ENCODE measurements around the gene ZNF512B.
"Not testable (repeated sequence)": the region's sequence is repeated elsewhere in the genome, so short reads cannot be mapped to it uniquely, and the experiment has no call there.

The ZNF512B gene

GRCh38 chr20:63940071-63940471, 29.7 kb downstream of the ZNF512B start:
- no peak overlapping the region for H3K4me3 Mint-ChIP-seq
- ATAC-seq (no peak), DNase-seq (ENCODE audit: low spot score in 2 of 2) (no peak)
- H3K9me3 Mint-ChIP-seq, result no peaks in the 10 kb centered on the region
- H3K36me3 Mint-ChIP-seq, result peaks cover 78% of the 10 kb centered on the region
- peaks cover 18% of the 10 kb centered on the region for H3K4me1 Mint-ChIP-seq
- no peak overlapping the region for H3K27ac Mint-ChIP-seq

- ATAC-seq, result peak; percentile 38
These were observed 30.4 kb downstream of the ZNF512B start for GRCh38 chr20:63939061-63939935.

GRCh38 chr20:63937596-63937995, 32.1 kb downstream of the ZNF512B start:
- no peak overlapping the region for H3K4me3 Mint-ChIP-seq
- H3K4me1 Mint-ChIP-seq, result peaks cover 22% of the 10 kb centered on the region
- no peaks in the 10 kb centered on the region for H3K9me3 Mint-ChIP-seq
- DNase-seq (ENCODE audit: low spot score in 2 of 2) (no peak), ATAC-seq (no peak)
- peak overlapping the region; percentile 64 for H3K27ac Mint-ChIP-seq
- peaks cover 77% of the 10 kb centered on the region for H3K36me3 Mint-ChIP-seq

More at GRCh38 chr20:63939061-63939935, 30.4 kb downstream of the ZNF512B start:
- Mint-ChIP-seq H3K4me3 (no peak overlapping the region), H3K9me3 (no peaks in the 10 kb centered on the region), H3K4me1 (peaks cover 22% of the 10 kb centered on the region), H3K36me3 (peaks cover 80% of the 10 kb centered on the region), H3K27ac (no peak overlapping the region)
- DNase-seq (ENCODE audit: low spot score in 2 of 2), result no peak

GRCh38 chr20:63935447-63935846, 34.3 kb downstream of the ZNF512B start:
- H3K4me3 Mint-ChIP-seq, result no peak overlapping the region
- ATAC-seq, result no peak
- DNase-seq (ENCODE audit: low spot score in 2 of 2), result no peak
- peaks cover 7% of the 10 kb centered on the region for H3K4me1 Mint-ChIP-seq
- peak overlapping the region; percentile 37 for H3K27ac Mint-ChIP-seq
- no peaks in the 10 kb centered on the region for H3K9me3 Mint-ChIP-seq
- peaks cover 79% of the 10 kb centered on the region for H3K36me3 Mint-ChIP-seq

GRCh38 chr20:63934271-63935068, 35.3 kb downstream of the ZNF512B start:
- DNase-seq (ENCODE audit: low spot score in 2 of 2), result no peak
- no peaks in the 10 kb centered on the region for H3K9me3 Mint-ChIP-seq
- peaks cover 7% of the 10 kb centered on the region for H3K4me1 Mint-ChIP-seq
- H3K36me3 Mint-ChIP-seq, result peaks cover 83% of the 10 kb centered on the region
- H3K27ac Mint-ChIP-seq, result peak overlapping the region; percentile 37
- H3K4me3 Mint-ChIP-seq, result no peak overlapping the region
- ATAC-seq, result no peak

- ATAC-seq (no peak), DNase-seq (ENCODE audit: low spot score in 2 of 2) (no peak)
- Mint-ChIP-seq H3K4me3 (no peak overlapping the region), H3K36me3 (peaks cover 91% of the 10 kb centered on the region), H3K27ac (no peak overlapping the region), H3K4me1 (peaks cover 7% of the 10 kb centered on the region), H3K9me3 (no peaks in the 10 kb centered on the region)
These were observed 36.1 kb downstream of the ZNF512B start for GRCh38 chr20:63933646-63934045.

- DNase-seq (ENCODE audit: low spot score in 2 of 2) (no peak), ATAC-seq (no peak)
- H3K4me1 Mint-ChIP-seq, result peaks cover 7% of the 10 kb centered on the region
- no peak overlapping the region for H3K27ac Mint-ChIP-seq
- no peak overlapping the region for H3K4me3 Mint-ChIP-seq
- no peaks in the 10 kb centered on the region for H3K9me3 Mint-ChIP-seq
- peaks cover 94% of the 10 kb centered on the region for H3K36me3 Mint-ChIP-seq
These were observed 37.0 kb downstream of the ZNF512B start for GRCh38 chr20:63932606-63933160.

- no peak overlapping the region for H3K27ac Mint-ChIP-seq
- ATAC-seq (no peak), DNase-seq (ENCODE audit: low spot score in 2 of 2) (no peak)
- H3K4me1 Mint-ChIP-seq, result peaks cover 7% of the 10 kb centered on the region
- no peaks in the 10 kb centered on the region for H3K9me3 Mint-ChIP-seq
- H3K4me3 Mint-ChIP-seq, result no peak overlapping the region
- H3K36me3 Mint-ChIP-seq, result peaks cover 94% of the 10 kb centered on the region
These were observed 38.0 kb downstream of the ZNF512B start for GRCh38 chr20:63931735-63932134.

- Mint-ChIP-seq H3K27ac (peak overlapping the region; percentile 72), H3K9me3 (no peaks in the 10 kb centered on the region), H3K36me3 (peaks cover 93% of the 10 kb centered on the region), H3K4me1 (peaks cover 12% of the 10 kb centered on the region), H3K4me3 (no peak overlapping the region)
- ATAC-seq, result no peak
- no peak for DNase-seq (ENCODE audit: low spot score in 2 of 2)
These were observed 38.7 kb downstream of the ZNF512B start for GRCh38 chr20:63930971-63931553.

- H3K9me3 Mint-ChIP-seq; ATAC-seq; H3K27ac Mint-ChIP-seq; H3K4me3 Mint-ChIP-seq; DNase-seq (ENCODE audit: low spot score in 2 of 2); H3K4me1 Mint-ChIP-seq: not testable (repeated sequence)
- H3K36me3 Mint-ChIP-seq, result peaks cover 87% of the 10 kb centered on the region
These were observed 40.3 kb downstream of the ZNF512B start for GRCh38 chr20:63929473-63929883.

- no peaks in the 10 kb centered on the region for H3K9me3 Mint-ChIP-seq
- peaks cover 85% of the 10 kb centered on the region for H3K36me3 Mint-ChIP-seq
- no peak overlapping the region for H3K27ac Mint-ChIP-seq
- no peak for DNase-seq (ENCODE audit: low spot score in 2 of 2)
- ATAC-seq, result no peak
- H3K4me1 Mint-ChIP-seq, result peaks cover 4% of the 10 kb centered on the region
- H3K4me3 Mint-ChIP-seq, result no peak overlapping the region
These were observed 40.7 kb downstream of the ZNF512B start for GRCh38 chr20:63929071-63929470.

- Mint-ChIP-seq H3K36me3 (peaks cover 81% of the 10 kb centered on the region), H3K4me1 (peaks cover 4% of the 10 kb centered on the region), H3K9me3 (no peaks in the 10 kb centered on the region), H3K4me3 (no peak overlapping the region), H3K27ac (no peak overlapping the region)
- ATAC-seq (no peak), DNase-seq (ENCODE audit: low spot score in 2 of 2) (no peak)
These were observed 43.4 kb downstream of the ZNF512B start for GRCh38 chr20:63926298-63926697.

- peaks cover 4% of the 10 kb centered on the region for H3K4me1 Mint-ChIP-seq
- ATAC-seq (no peak), DNase-seq (ENCODE audit: low spot score in 2 of 2) (no peak)
- no peaks in the 10 kb centered on the region for H3K9me3 Mint-ChIP-seq
- H3K36me3 Mint-ChIP-seq, result peaks cover 71% of the 10 kb centered on the region
- H3K27ac Mint-ChIP-seq, result no peak overlapping the region
- H3K4me3 Mint-ChIP-seq, result no peak overlapping the region
These were observed 45.5 kb downstream of the ZNF512B start for GRCh38 chr20:63924241-63924640.

- ATAC-seq (no peak), DNase-seq (ENCODE audit: low spot score in 2 of 2) (no peak)
- H3K36me3 Mint-ChIP-seq, result peaks cover 71% of the 10 kb centered on the region
- no peak overlapping the region for H3K4me3 Mint-ChIP-seq
- no peak overlapping the region for H3K27ac Mint-ChIP-seq
- no peaks in the 10 kb centered on the region for H3K9me3 Mint-ChIP-seq
- peaks cover 4% of the 10 kb centered on the region for H3K4me1 Mint-ChIP-seq
These were observed 46.1 kb downstream of the ZNF512B start for GRCh38 chr20:63923651-63924050.

- DNase-seq (ENCODE audit: low spot score in 2 of 2) (no peak), ATAC-seq (no peak)
- no peak overlapping the region for H3K4me3 Mint-ChIP-seq
- H3K27ac Mint-ChIP-seq, result no peak overlapping the region
- H3K36me3 Mint-ChIP-seq, result peaks cover 53% of the 10 kb centered on the region
- peaks cover 5% of the 10 kb centered on the region for H3K4me1 Mint-ChIP-seq
- peaks cover 3% of the 10 kb centered on the region for H3K9me3 Mint-ChIP-seq
These were observed 49.5 kb downstream of the ZNF512B start for GRCh38 chr20:63920226-63920625.
